ENCODE data around the gene TFDP2. TPM values are rescaled to one million over a fixed set of nuclear protein-coding genes. Genes with fewer than 3 reads are reported as not detected.
"Not testable (repeated sequence)": the region's sequence is repeated elsewhere in the genome, so short reads cannot be mapped to it uniquely, and the experiment has no call there.

TFDP2 gene
- total and polyA plus RNA-seq, 2 of the 8 experiments (the other 6 are each of a cell fraction or from before 2014, with no cell fraction given), result 41.1 to 119 TPM

- FAIRE-seq; H2BK5ac ChIP-seq (ENCODE audit: low read depth, low read length); H2BK20ac ChIP-seq (ENCODE audit: low read length); H4K20me1 ChIP-seq (replicated peaks in 1 of 2; ENCODE audit: control insufficient read depth in 1 of 2, insufficient read depth in 2 of 2, low read length in 2 of 2); H2BK120ac ChIP-seq (replicated peaks; ENCODE audit: low read depth, low read length); H3K23ac ChIP-seq (ENCODE audit: insufficient read length); H3K9ac ChIP-seq (replicated peaks in 1 of 4; ENCODE audit: extremely low read depth in 1 of 4, low read depth in 3 of 4, low read length in 3 of 4); H3K4me1 ChIP-seq (replicated peaks in 1 of 4; ENCODE audit: control insufficient read depth in 3 of 4, insufficient read depth in 4 of 4, low read length in 3 of 4); H2BK15ac ChIP-seq (ENCODE audit: low read length); H2AFZ ChIP-seq (ENCODE audit: low read length); H3K79me2 ChIP-seq (ENCODE audit: control insufficient read depth in 1 of 2, insufficient read depth in 2 of 2, low read length in 2 of 2); H4K5ac ChIP-seq (ENCODE audit: insufficient read length, low read depth, low read length); CTCF ChIA-PET (ENCODE audit: partially characterized antibody); H2BK12ac ChIP-seq (ENCODE audit: low read depth, low read length); H3K4ac ChIP-seq (replicated peaks; ENCODE audit: insufficient read length, low read depth, low read length); H4K8ac ChIP-seq (ENCODE audit: extremely low read depth, insufficient read depth, low read length); H3K56ac ChIP-seq (replicated peaks; ENCODE audit: insufficient read length, low read depth, low read length); POLR2A ChIA-PET (ENCODE audit: partially characterized antibody); H3K27me3 ChIP-seq (replicated peaks in 1 of 4; ENCODE audit: control insufficient read depth in 3 of 4, extremely low read depth in 1 of 4, insufficient read depth in 3 of 4, low read length in 3 of 4); H3K14ac ChIP-seq (ENCODE audit: insufficient read length); H3K4me2 ChIP-seq (ENCODE audit: insufficient read depth in 1 of 2, low read depth in 2 of 2, low read length in 2 of 2); H4K91ac ChIP-seq (replicated peaks; ENCODE audit: insufficient read length, low read length); H3K9me3 ChIP-seq (ENCODE audit: insufficient read depth in 2 of 2, low read depth in 1 of 2, low read length in 1 of 2); H2AK5ac ChIP-seq (ENCODE audit: low read depth, low read length); H3K23me2 ChIP-seq (ENCODE audit: low read depth, low read length); H3K27ac ChIP-seq (ENCODE audit: low read depth, low read length); H3K4me3 ChIP-seq (ENCODE audit: extremely low read depth in 1 of 4, insufficient read depth in 2 of 4, low read depth in 3 of 4, low read length in 4 of 4); H3K79me1 ChIP-seq (ENCODE audit: low read depth, low read length); DNase-seq (ENCODE audit: low read depth in 1 of 2, low spot score in 2 of 2); H3K18ac ChIP-seq (ENCODE audit: extremely low read depth, low read length): not testable (repeated sequence)
- H3K36me3 ChIP-seq (ENCODE audit: control insufficient read depth in 2 of 4, insufficient read depth in 4 of 4, low read length in 3 of 4), result peaks cover 5 to 51% (median 20%) of the 10 kb centered on the region in 4 experiments; a peak in 5 of 8 replicates
- 85% methylated on average over 5 of the region's 5 CpGs; no CpG with 5 or more reads in 1 of the 2 experiments for WGBS, 2 experiments (ENCODE audit: extremely low coverage in 1 of 2, insufficient coverage in 1 of 2, insufficient read length in 1 of 2, insufficient replicate concordance in 2 of 2, low coverage in 1 of 2, low lambda C conversion rate in 2 of 2, missing lambda C conversion rate in 1 of 2)
Measured at GRCh38 chr3:141925677-141926076, 223.7 kb downstream of the TFDP2 start.

Data from H1 (cell line).